Stimulated activated memory B cell treated with anti-CD40 and anti-IgM and Interleukin-4, amounts not matched to agents 10 μg/mL and 1 μg/mL and 100 μg/mL, for 72 hours (primary cell): ENCODE data around the gene DNAH10.

Experiments
- ATAC-seq: fragments of 150-1000 bp; cut with Tn5 transposase; 2 replicates; pipeline ENCODE4 v1.10.0; 2021
- H3K27ac Mint-ChIP-seq: one replicate; pipeline ENCODE4 v1.8.0; 2022; ENCODE audit warnings: mild to moderate bottlenecking, mixed read lengths
- H3K27me3 Mint-ChIP-seq: one replicate; pipeline ENCODE4 v1.8.0; 2022; ENCODE audit warnings: mixed read lengths
- H3K36me3 Mint-ChIP-seq: one replicate; pipeline ENCODE4 v1.8.0; 2022; ENCODE audit warnings: mixed read lengths
- H3K4me1 Mint-ChIP-seq: one replicate; pipeline ENCODE4 v1.8.0; 2022; ENCODE audit warnings: mixed read lengths
- H3K4me3 Mint-ChIP-seq: one replicate; pipeline ENCODE4 v1.8.0; 2022; ENCODE audit warnings: mild to moderate bottlenecking, moderate library complexity, mixed read lengths
- H3K9me3 Mint-ChIP-seq: one replicate; pipeline ENCODE4 v1.8.0; 2022; ENCODE audit warnings: mixed read lengths

The DNAH10 gene

GRCh38 chr12:123798518-123798917 is 36.4 kb downstream of the DNAH10 start:
- ATAC-seq: no peak
- Mint-ChIP-seq H3K9me3 (no peaks in the 10 kb centered on the region), H3K27ac (no peak overlapping the region), H3K36me3 (no peaks in the 10 kb centered on the region), H3K4me3 (no peak overlapping the region), H3K27me3 (no peaks in the 10 kb centered on the region), H3K4me1 (no peaks in the 10 kb centered on the region)

DNA sequence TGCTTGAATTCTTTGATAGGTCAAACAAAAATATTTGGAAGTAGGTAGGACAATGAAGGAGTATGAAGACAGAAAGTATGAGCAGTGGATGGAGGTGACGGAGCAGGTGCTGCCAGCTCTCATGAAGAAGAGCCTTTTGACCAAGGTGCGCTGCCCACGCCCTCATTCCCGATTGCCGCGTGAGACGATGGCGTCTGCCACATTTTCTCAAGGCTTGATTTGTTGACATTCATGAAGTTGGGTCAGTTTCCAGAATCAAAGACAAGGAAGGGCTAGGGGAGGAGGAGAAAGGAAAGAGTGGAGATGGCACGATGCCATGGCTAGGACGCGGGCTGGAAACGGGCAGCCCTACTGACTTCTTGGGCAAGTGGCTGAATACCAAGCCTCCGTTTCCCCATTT is 37.1 kb downstream of the DNAH10 start:
- no peaks in the 10 kb centered on the region for H3K4me1 Mint-ChIP-seq
- H3K36me3 Mint-ChIP-seq: no peaks in the 10 kb centered on the region
- no peak overlapping the region for H3K27ac Mint-ChIP-seq
- no peaks in the 10 kb centered on the region for H3K27me3 Mint-ChIP-seq
- H3K4me3 Mint-ChIP-seq: no peak overlapping the region
- no peaks in the 10 kb centered on the region for H3K9me3 Mint-ChIP-seq
- ATAC-seq: no peak

DNA sequence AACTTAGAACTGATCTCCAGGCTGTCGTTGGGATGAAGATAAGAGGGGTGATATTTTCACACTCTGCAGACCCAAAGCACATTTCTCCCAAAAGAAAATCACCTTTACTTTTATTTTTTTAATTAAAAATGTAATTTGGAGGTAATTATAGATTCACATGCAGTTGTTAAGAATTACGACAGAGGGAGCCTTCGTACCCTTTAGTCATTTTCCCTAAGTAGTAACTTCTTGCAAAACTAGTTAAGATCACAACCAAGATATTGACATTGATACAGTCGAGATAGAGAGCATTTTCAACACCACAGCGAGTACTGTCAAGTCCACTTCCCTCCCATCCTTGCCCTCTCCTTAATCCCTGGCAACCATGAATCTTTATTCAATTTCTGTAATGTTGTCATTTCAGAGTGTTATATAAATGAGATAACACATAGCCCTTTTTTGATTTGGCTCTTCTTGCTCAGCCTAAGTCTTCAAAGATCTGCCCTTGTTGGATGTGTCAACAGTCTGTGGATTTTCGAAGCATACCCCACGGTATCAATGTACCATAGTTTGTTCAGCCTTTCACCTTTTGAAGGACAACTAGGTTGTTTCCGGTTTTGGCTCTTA is 39.6 kb downstream of the DNAH10 start:
- Mint-ChIP-seq H3K27ac (no peak overlapping the region), H3K27me3 (no peaks in the 10 kb centered on the region), H3K4me3 (no peak overlapping the region), H3K36me3 (no peaks in the 10 kb centered on the region), H3K4me1 (no peaks in the 10 kb centered on the region), H3K9me3 (no peaks in the 10 kb centered on the region)
- ATAC-seq: no peak

GRCh38 chr12:123805173-123805572 is 43.1 kb downstream of the DNAH10 start:
- H3K36me3 Mint-ChIP-seq: no peaks in the 10 kb centered on the region
- H3K4me3 Mint-ChIP-seq: no peak overlapping the region
- H3K4me1 Mint-ChIP-seq: no peaks in the 10 kb centered on the region
- peaks cover 30% of the 10 kb centered on the region for H3K27me3 Mint-ChIP-seq
- H3K27ac Mint-ChIP-seq: no peak overlapping the region
- no peaks in the 10 kb centered on the region for H3K9me3 Mint-ChIP-seq
- peak; percentile 51 for ATAC-seq

DNA sequence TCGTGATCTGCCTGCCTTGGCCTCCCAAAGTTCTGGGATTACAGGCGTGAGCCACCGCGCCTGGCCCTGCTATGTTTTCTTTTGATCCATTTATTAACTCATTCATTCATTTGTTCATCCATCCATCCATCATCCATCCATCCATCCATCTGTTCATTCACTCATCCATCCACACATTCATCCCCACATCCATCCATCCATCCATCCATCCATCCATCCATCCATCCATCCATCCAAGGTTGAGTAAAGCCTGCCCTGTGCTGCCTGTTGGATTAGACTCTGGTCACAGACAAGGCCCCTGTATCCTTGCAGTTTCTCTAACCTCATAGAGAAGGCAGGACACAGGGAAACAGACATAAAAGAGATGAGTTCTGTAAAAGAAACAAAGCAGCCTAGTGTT is 44.9 kb downstream of the DNAH10 start:
- no peak for ATAC-seq
- Mint-ChIP-seq H3K36me3 (no peaks in the 10 kb centered on the region), H3K4me1 (peaks cover 5% of the 10 kb centered on the region), H3K4me3 (no peak overlapping the region), H3K27ac (no peak overlapping the region), H3K27me3 (peaks cover 33% of the 10 kb centered on the region), H3K9me3 (no peaks in the 10 kb centered on the region)

- no peak overlapping the region for H3K4me3 Mint-ChIP-seq
Measured at GRCh38 chr12:123807670-123808069, 45.6 kb downstream of the DNAH10 start.

DNA sequence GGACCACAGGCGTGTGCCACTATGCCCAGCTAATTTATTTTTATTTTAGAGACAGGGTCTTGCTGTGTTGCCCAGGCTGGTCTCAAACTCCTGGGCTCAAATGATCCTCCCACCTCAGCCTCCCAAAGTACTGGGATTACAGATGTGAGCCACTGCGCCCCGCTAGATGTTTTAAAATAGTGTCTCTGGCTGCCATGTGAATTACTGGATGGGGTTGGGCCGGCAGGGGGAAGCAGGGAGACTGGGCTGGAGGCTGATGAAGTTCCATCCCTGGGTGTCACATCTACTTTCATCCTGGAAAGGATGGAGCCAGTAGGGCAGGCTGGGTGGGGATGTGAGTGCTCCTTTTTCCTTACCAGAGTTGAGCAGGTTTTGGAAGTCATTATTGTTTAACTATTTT is 46.1 kb downstream of the DNAH10 start:
- Mint-ChIP-seq H3K4me3 (no peak overlapping the region), H3K27me3 (peaks cover 43% of the 10 kb centered on the region), H3K9me3 (no peaks in the 10 kb centered on the region), H3K36me3 (no peaks in the 10 kb centered on the region), H3K27ac (no peak overlapping the region), H3K4me1 (peaks cover 12% of the 10 kb centered on the region)
- ATAC-seq: no peak

More at GRCh38 chr12:123807670-123808069, 45.6 kb downstream of the DNAH10 start:
- H3K27me3 Mint-ChIP-seq: peaks cover 40% of the 10 kb centered on the region
- no peaks in the 10 kb centered on the region for H3K9me3 Mint-ChIP-seq
- no peak for ATAC-seq
- H3K36me3 Mint-ChIP-seq: no peaks in the 10 kb centered on the region
- peaks cover 12% of the 10 kb centered on the region for H3K4me1 Mint-ChIP-seq
- H3K27ac Mint-ChIP-seq: no peak overlapping the region

- Mint-ChIP-seq H3K27me3 (peaks cover 29% of the 10 kb centered on the region), H3K9me3 (peaks cover 13% of the 10 kb centered on the region), H3K27ac (no peak overlapping the region), H3K36me3 (peaks cover 10% of the 10 kb centered on the region), H3K4me3 (no peak overlapping the region), H3K4me1 (peaks cover 12% of the 10 kb centered on the region)
- ATAC-seq: no peak
Measured at GRCh38 chr12:123813349-123813748, 51.2 kb downstream of the DNAH10 start.

DNA sequence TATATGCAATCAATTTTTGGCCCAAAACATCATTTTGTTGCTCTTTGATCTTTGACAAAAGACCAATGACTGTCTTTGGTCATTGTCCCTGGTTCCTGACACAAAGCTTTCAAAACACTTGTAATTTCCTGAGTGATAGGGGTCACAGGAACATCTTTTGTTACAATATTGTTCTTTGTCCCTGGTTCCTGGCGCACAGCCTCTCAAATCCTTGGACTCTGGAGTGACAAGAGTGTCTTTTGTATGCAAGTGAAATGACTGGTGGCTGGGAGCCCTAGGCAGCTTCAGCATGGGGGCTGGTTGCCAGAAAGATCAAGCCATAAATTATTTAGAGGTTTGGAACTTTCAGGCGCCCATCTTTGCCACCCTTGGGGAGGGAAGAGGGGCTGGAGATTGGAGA is 53.9 kb downstream of the DNAH10 start:
- Mint-ChIP-seq H3K36me3 (peaks cover 10% of the 10 kb centered on the region), H3K27ac (no peak overlapping the region), H3K4me1 (peaks cover 12% of the 10 kb centered on the region), H3K9me3 (peaks cover 13% of the 10 kb centered on the region), H3K27me3 (peaks cover 12% of the 10 kb centered on the region), H3K4me3 (no peak overlapping the region)
- ATAC-seq: no peak

- Mint-ChIP-seq H3K27ac (no peak overlapping the region), H3K36me3 (peaks cover 10% of the 10 kb centered on the region), H3K4me3 (no peak overlapping the region), H3K27me3 (peaks cover 10% of the 10 kb centered on the region), H3K9me3 (peaks cover 13% of the 10 kb centered on the region), H3K4me1 (peaks cover 7% of the 10 kb centered on the region)
- no peak for ATAC-seq
Measured at GRCh38 chr12:123816896-123817537, 54.9 kb downstream of the DNAH10 start.

- Mint-ChIP-seq H3K4me3 (no peak overlapping the region), H3K4me1 (no peaks in the 10 kb centered on the region), H3K9me3 (no peaks in the 10 kb centered on the region), H3K27me3 (peaks cover 8% of the 10 kb centered on the region), H3K36me3 (no peaks in the 10 kb centered on the region), H3K27ac (no peak overlapping the region)
- no peak for ATAC-seq
Measured at GRCh38 chr12:123822804-123823203, 60.7 kb downstream of the DNAH10 start.

DNA sequence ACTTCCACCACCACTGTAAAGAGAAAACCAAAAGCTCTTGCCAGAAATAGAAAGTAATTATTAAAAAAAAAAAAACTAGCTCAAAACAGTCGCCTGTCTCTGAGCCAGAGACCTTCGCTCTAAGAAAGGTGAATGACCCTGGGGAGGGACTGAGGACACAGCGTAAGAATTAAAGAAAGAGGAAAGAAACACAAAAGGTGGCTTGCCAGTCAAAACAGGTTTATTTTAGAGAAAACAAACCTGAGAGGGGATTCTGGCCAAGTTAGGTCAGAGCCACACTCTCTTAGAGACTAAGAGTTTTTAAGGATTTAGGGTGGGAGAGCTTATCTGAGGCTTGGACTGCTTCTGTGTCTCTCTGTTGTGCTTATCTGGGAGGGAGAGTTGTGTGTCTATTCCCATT is 66.0 kb downstream of the DNAH10 start:
- no peak overlapping the region for H3K27ac Mint-ChIP-seq
- no peak overlapping the region for H3K4me3 Mint-ChIP-seq
- H3K9me3 Mint-ChIP-seq: no peaks in the 10 kb centered on the region
- peaks cover 2% of the 10 kb centered on the region for H3K27me3 Mint-ChIP-seq
- no peaks in the 10 kb centered on the region for H3K36me3 Mint-ChIP-seq
- H3K4me1 Mint-ChIP-seq: no peaks in the 10 kb centered on the region
- no peak for ATAC-seq

DNA sequence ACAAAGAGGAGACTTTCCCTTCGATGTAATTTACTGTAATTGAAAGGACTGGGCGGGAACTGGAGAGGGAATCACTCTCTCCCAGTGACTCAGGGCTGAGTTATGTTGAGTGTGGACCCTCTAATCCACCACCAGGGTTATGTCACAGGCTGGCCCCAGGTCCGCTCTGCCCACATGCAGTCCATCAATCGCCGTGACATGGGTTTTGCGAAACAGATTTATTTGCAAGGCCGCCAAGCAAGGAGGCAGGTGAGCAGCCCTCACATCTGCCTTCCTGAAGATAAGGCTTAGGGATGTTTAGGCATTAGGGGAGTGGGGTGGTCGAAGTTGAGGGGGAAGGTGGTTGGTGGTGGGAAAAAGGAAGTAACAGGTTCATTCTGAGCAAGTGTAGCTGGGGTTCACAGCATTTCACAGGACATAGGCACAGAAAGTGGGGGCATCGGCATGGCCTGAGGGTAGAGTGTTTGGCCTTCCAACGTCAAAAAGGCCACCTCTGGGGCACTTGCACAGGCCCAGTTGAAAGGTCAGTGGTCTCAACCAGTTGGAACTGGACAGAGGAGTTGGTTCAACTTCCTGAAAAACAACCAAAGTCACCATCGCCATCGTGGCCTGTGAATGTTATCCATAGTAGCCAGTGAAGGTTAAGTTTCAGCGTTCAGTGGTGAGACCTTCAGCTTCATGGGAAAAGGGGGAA is 66.9 kb downstream of the DNAH10 start:
- no peak overlapping the region for H3K27ac Mint-ChIP-seq
- no peaks in the 10 kb centered on the region for H3K27me3 Mint-ChIP-seq
- peaks cover 6% of the 10 kb centered on the region for H3K9me3 Mint-ChIP-seq
- no peaks in the 10 kb centered on the region for H3K4me1 Mint-ChIP-seq
- H3K4me3 Mint-ChIP-seq: no peak overlapping the region
- ATAC-seq: no peak
- no peaks in the 10 kb centered on the region for H3K36me3 Mint-ChIP-seq

GRCh38 chr12:123829561-123829960 is 67.5 kb downstream of the DNAH10 start:
- H3K27ac Mint-ChIP-seq: no peak overlapping the region
- no peak overlapping the region for H3K4me3 Mint-ChIP-seq
- H3K36me3 Mint-ChIP-seq: peaks cover 1% of the 10 kb centered on the region
- H3K4me1 Mint-ChIP-seq: no peaks in the 10 kb centered on the region
- H3K27me3 Mint-ChIP-seq: no peaks in the 10 kb centered on the region
- peaks cover 9% of the 10 kb centered on the region for H3K9me3 Mint-ChIP-seq
- ATAC-seq: no peak

- Mint-ChIP-seq H3K27me3 (no peaks in the 10 kb centered on the region), H3K36me3 (peaks cover 4% of the 10 kb centered on the region), H3K4me1 (no peaks in the 10 kb centered on the region), H3K27ac (no peak overlapping the region), H3K4me3 (no peak overlapping the region), H3K9me3 (peaks cover 15% of the 10 kb centered on the region)
- ATAC-seq: no peak
Measured at GRCh38 chr12:123830675-123831074, 68.6 kb downstream of the DNAH10 start.

- H3K27ac Mint-ChIP-seq: no peak overlapping the region
Measured at GRCh38 chr12:123832052-123832451, 70.0 kb downstream of the DNAH10 start.

More at GRCh38 chr12:123832052-123832451, 70.0 kb downstream of the DNAH10 start:
- Mint-ChIP-seq H3K4me3 (no peak overlapping the region), H3K27me3 (no peaks in the 10 kb centered on the region), H3K36me3 (peaks cover 4% of the 10 kb centered on the region), H3K4me1 (no peaks in the 10 kb centered on the region), H3K9me3 (peaks cover 15% of the 10 kb centered on the region)
- ATAC-seq: no peak
